Effector memory CD4-positive, alpha-beta T cell (primary cell): ENCODE measurements around the gene LIMK1.

Source experiments
- DNase-seq, 3 donors: peaks; one replicate each; pipeline ENCODE4 v3.0.0-alpha.2; 2020
- H3K27ac ChIP-seq: 2 replicates; pipeline ENCODE4 v1.7.0; 2013; ENCODE audit warnings: mild to moderate bottlenecking, low read length, moderate library complexity; ENCODE audit not compliant: insufficient read depth, poor library complexity, severe bottlenecking
- H3K27me3 ChIP-seq: replicated peaks from 2 replicates; pipeline ENCODE4 v1.7.0; 2013; ENCODE audit warnings: mild to moderate bottlenecking, low read length; ENCODE audit not compliant: insufficient read depth, control insufficient read depth, poor library complexity, severe bottlenecking
- H3K36me3 ChIP-seq: 2 replicates; pipeline ENCODE4 v1.7.0; 2013; ENCODE audit warnings: mild to moderate bottlenecking, low read length, moderate library complexity; ENCODE audit not compliant: control insufficient read depth, insufficient read depth
- H3K4me1 ChIP-seq: 2 replicates; pipeline ENCODE4 v1.7.0; 2013; ENCODE audit warnings: low read length, mild to moderate bottlenecking; ENCODE audit not compliant: control insufficient read depth, insufficient read depth, poor library complexity, severe bottlenecking
- H3K4me3 ChIP-seq: 2 replicates; pipeline ENCODE4 v1.7.0; 2013; ENCODE audit warnings: low read length, low read depth, mild to moderate bottlenecking; ENCODE audit not compliant: insufficient read depth, poor library complexity, severe bottlenecking
- H3K9me3 ChIP-seq: 2 replicates; pipeline ENCODE4 v1.7.0; 2013; ENCODE audit warnings: mild to moderate bottlenecking, low read length, moderate library complexity; ENCODE audit not compliant: control insufficient read depth

The LIMK1 gene

GRCh38 chr7:74056096-74056915, 27.3 kb upstream of the LIMK1 start:
- no peaks in the 10 kb centered on the region for H3K27me3 ChIP-seq
- no peak for DNase-seq
- H3K9me3 ChIP-seq, result no peaks in the 10 kb centered on the region
- no peak overlapping the region for H3K4me3 ChIP-seq
- no peaks in the 10 kb centered on the region for H3K36me3 ChIP-seq
- H3K4me1 ChIP-seq, result no peaks in the 10 kb centered on the region
- H3K27ac ChIP-seq, result no peak overlapping the region

DNA sequence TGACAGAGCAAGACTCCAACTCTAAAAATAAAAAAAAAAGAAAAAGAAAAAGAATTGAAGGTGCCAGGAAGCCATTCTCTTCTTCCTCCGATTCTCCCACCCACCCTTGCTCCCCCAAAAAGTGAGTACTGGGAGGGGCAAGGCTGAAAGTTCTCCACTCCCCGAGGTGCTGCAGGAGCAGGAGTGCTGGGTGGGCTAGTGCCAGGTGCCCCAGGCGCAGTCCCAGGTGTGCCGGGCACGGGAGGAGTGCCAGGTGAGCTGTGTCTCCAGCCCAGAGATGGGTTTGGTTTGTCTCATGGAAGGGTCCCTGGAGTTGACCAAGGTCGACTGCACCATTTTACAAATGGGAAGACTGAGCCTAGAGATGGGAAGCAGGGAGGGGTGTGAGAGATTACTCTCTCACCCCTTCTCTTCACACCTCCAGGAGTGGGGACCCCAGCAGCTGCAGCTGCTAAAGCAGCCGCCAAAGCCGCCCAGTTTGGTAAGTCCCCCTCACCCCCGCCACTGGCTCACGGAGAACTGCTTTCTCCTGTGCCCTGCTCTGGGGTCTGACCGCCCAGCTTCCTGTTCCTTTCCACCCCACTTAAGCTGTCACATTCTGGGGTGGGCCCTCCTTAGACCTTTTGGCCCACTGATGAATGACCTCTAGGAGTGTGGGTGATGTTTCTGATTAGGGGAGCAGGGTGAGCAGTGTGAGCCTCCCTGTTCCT, 26.2 kb upstream of the LIMK1 start:
- H3K4me3 ChIP-seq, result no peak overlapping the region
- H3K27ac ChIP-seq, result no peak overlapping the region
- DNase-seq, result no peak
- no peaks in the 10 kb centered on the region for H3K4me1 ChIP-seq
- H3K9me3 ChIP-seq, result no peaks in the 10 kb centered on the region
- H3K27me3 ChIP-seq, result no peaks in the 10 kb centered on the region
- no peaks in the 10 kb centered on the region for H3K36me3 ChIP-seq

DNA sequence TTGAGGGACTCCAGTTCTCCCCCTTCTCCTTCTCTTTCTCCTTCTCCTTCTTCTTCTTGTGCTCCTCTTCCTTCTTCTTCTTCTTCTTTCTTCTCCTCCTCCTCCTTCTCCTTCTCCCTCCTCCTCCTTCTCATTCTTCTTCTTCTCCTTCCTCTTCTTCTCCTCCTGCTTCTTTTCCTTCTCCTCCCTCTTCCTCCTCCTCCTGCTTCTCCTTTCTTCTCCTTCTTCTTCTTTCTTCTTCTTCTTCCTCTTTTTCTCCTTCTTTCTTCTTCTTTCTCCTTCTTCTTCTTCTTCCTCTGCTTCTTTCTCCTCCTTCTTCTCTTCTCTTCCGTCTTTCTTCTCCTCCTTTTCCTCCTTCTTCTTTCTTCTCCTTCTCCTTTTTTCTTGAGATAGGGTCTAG, 25.6 kb upstream of the LIMK1 start:
- Histone ChIP-seq H3K27ac (no peak overlapping the region), H3K4me1 (no peaks in the 10 kb centered on the region), H3K9me3 (no peaks in the 10 kb centered on the region), H3K4me3 (no peak overlapping the region), H3K36me3 (no peaks in the 10 kb centered on the region), H3K27me3 (no peaks in the 10 kb centered on the region)
- no peak for DNase-seq

- no peaks in the 10 kb centered on the region for H3K4me1 ChIP-seq
- no peak for DNase-seq
- H3K27ac ChIP-seq, result no peak overlapping the region
- no peaks in the 10 kb centered on the region for H3K27me3 ChIP-seq
- H3K36me3 ChIP-seq, result no peaks in the 10 kb centered on the region
- H3K4me3 ChIP-seq, result no peak overlapping the region
- no peaks in the 10 kb centered on the region for H3K9me3 ChIP-seq
Observed at GRCh38 chr7:74058486-74058885, 25.1 kb upstream of the LIMK1 start.

DNA sequence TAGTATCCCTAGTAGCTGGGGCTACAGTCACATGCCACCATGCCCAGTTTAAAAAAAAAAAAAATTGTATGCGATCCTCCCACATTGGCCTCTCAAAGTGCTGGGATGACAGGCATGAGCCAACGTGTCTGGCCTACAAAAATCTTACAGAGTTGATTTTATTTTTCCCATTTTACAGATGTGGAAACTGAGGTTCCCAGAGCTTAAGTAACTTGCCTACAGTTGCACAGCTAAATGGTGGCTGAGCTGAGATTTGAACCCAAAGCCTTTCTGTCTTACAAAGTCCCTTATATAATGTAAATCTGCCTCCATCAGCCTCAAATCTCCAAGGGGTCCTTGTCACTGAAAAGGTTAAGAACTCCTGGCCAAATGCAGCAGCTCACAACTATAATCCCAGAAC, 24.6 kb upstream of the LIMK1 start:
- Histone ChIP-seq H3K4me1 (no peaks in the 10 kb centered on the region), H3K9me3 (no peaks in the 10 kb centered on the region), H3K36me3 (no peaks in the 10 kb centered on the region), H3K27me3 (no peaks in the 10 kb centered on the region), H3K27ac (no peak overlapping the region), H3K4me3 (no peak overlapping the region)
- DNase-seq, result no peak

GRCh38 chr7:74059681-74060588, 23.7 kb upstream of the LIMK1 start:
- H3K27me3 ChIP-seq, result no peaks in the 10 kb centered on the region

DNA sequence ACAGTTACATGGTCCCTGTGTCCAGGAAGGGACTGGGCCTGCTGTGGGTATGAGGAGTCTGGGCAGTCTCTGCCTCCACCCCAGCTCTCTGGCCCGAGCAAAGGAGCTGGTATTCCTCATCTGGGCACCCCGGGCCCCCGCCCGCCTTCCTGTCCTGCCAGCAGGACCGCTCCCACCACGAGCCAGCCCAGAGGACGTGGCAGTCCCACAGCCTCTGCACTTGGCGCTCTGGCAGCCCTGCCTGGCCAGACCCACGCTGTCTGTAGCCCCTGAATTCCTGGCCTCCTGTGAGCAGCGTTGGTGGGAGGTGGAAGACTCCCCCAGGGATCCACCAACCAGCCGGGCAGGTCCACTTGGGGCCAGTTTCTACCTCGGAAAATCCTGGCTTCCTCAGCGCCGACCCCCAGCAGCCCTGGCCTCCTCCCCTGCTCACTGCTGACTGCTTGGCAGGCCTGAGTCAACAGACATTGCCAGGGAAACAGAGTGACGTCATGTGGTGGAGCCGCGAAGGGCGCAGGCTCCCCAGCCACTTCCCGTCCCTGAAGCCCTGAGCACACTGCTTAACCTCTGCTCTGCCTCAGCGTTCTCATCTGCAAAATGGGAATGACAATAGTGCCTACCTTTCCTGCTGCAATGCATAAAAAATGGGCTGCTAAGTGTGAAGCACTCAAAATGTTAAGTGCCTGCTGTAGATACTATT, 21.6 kb upstream of the LIMK1 start:
- Histone ChIP-seq H3K27me3 (no peaks in the 10 kb centered on the region), H3K9me3 (no peaks in the 10 kb centered on the region), H3K4me3 (no peak overlapping the region), H3K36me3 (no peaks in the 10 kb centered on the region), H3K4me1 (no peaks in the 10 kb centered on the region), H3K27ac (no peak overlapping the region)
- peak; percentile 62 to 71 (median 66) for DNase-seq

More at GRCh38 chr7:74059681-74060588, 23.7 kb upstream of the LIMK1 start:
- Histone ChIP-seq H3K27ac (no peak overlapping the region), H3K9me3 (no peaks in the 10 kb centered on the region), H3K36me3 (no peaks in the 10 kb centered on the region), H3K4me3 (no peak overlapping the region), H3K4me1 (no peaks in the 10 kb centered on the region)
- DNase-seq, result no peak

DNA sequence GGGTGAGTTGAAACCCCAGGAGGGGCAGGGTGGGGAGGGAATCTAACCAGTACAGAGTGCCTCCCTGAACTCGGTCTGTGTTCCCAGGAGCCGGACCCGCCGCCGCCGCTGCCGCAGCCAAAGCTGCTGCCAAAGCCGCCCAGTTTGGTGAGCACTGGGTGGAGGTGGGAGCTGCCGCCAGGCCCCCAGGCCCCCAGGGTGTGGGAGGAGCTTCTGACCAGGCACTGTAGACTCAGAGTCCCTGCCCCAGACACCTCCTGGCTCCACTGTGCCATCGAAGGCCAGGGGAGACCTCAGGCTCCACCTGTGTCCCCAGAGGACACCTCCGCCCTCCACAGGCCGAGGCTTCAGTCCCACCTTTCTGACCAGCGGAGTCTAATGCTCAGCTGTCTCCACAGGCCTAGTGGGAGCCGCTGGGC, 20.4 kb upstream of the LIMK1 start:
- H3K36me3 ChIP-seq, result no peaks in the 10 kb centered on the region
- no peaks in the 10 kb centered on the region for H3K4me1 ChIP-seq
- DNase-seq, result no peak
- no peak overlapping the region for H3K4me3 ChIP-seq
- H3K9me3 ChIP-seq, result no peaks in the 10 kb centered on the region
- H3K27ac ChIP-seq, result no peak overlapping the region
- H3K27me3 ChIP-seq, result no peaks in the 10 kb centered on the region

DNA sequence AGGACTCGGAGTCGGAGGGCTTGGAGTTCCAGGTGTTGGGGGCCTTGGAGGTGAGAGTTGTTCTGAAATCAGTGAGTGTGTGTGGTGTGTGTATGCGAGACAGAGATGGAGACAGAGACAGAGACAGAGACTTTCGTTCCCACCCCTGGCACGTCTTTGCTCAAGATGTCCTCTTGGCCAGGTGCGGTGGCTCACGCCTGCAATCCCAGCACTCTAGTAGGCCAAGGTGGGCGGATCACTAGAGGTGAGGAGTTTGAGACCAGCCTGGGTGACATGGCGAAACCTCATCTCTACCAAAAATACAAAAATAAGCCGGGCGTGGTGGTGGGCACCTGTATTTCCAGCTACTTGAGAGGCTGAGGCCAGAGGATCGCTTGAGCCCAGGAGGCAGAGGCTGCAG, 20.0 kb upstream of the LIMK1 start:
- DNase-seq, result no peak
- no peaks in the 10 kb centered on the region for H3K9me3 ChIP-seq

More for the DNA sequence above, 20.0 kb upstream of the LIMK1 start:
- no peaks in the 10 kb centered on the region for H3K4me1 ChIP-seq
- H3K27ac ChIP-seq, result no peak overlapping the region
- no peaks in the 10 kb centered on the region for H3K27me3 ChIP-seq
- no peak overlapping the region for H3K4me3 ChIP-seq
- no peaks in the 10 kb centered on the region for H3K36me3 ChIP-seq
